Measurements from ENCODE around the gene CCL23.

CCL23 gene

GRCh38 chr17:35969558-35970380 is 48.0 kb downstream of the CCL23 start:
- DNase-seq (ENCODE audit: low spot score): peak; percentile 85

DNA sequence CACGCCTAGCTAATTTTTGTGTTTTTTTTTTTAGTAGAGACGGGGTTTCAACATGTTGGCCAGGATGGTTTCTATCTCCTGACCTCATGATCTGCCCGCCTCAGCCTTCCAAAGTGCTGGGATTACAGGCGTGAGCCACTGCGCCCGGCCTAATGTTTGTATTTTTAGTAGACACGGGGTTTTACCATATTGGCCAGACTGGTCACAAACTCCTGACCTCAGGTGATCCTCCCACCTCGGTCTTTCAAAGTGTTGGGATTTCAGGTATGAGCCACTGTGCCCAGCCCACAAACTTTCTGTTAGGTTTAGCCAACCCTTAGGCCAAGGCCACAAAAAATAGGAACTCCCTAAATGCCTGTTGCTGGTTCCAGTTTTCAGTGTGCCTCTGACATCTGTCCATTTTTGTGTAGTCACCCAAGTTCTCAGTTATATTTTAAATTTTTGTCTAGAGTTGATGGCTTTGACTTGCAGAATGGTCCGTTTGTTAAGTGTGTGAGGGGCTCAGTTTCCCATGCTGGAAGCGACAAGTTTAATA is 49.2 kb downstream of the CCL23 start:
- DNase-seq (ENCODE audit: low spot score): no peak

- peak; percentile 30 for DNase-seq (ENCODE audit: low spot score)
These were observed 52.5 kb downstream of the CCL23 start for GRCh38 chr17:35965272-35965671.

- DNase-seq (ENCODE audit: low spot score): no peak
These were observed 54.1 kb downstream of the CCL23 start for GRCh38 chr17:35963663-35964062.
